HL-60 (cell line): ENCODE results near the gene CTDP1.

Source experiments
- DNase-seq, 2 experiments: peaks; one replicate each; pipeline ENCODE4 v3.0.0-alpha.2; 2010 to 2020; ENCODE audit warnings: low read depth in 1 of 2, low spot score in 1 of 2
- H3K27ac ChIP-seq: fragments of 250-450 bp; sonication (Bioruptor Pico); replicated peaks from 2 replicates; pipeline ENCODE4 v1.5.1; 2020; ENCODE audit warnings: mild to moderate bottlenecking, moderate library complexity
- H3K27me3 ChIP-seq: fragments of 250-450 bp; sonication (Bioruptor Pico); 2 replicates; pipeline ENCODE4 v1.5.1; 2021; ENCODE audit warnings: mild to moderate bottlenecking, moderate library complexity; ENCODE audit not compliant: insufficient read depth, poor library complexity, severe bottlenecking
- H3K4me3 ChIP-seq: replicated peaks from 2 replicates; pipeline ENCODE4 v1.5.1; 2011; ENCODE audit warnings: mild to moderate bottlenecking, control low read depth, low read length; ENCODE audit not compliant: insufficient read depth
- CTCF ChIP-seq: IDR thresholded peaks from one replicate; pipeline ENCODE4 v1.5.1; 2011; ENCODE audit warnings: low read length, control low read depth, inconsistent platforms; ENCODE audit not compliant: insufficient read depth
- GABPA ChIP-seq: IDR thresholded peaks from 2 replicates; pipeline ENCODE4 v1.6.1; 2012; ENCODE audit warnings: low read depth
- POLR2AphosphoS5 ChIP-seq: IDR thresholded peaks from 2 replicates; pipeline ENCODE4 v1.6.1; 2012; ENCODE audit warnings: low read depth
- REST ChIP-seq: IDR thresholded peaks from 2 replicates; pipeline ENCODE4 v1.6.1; 2012; ENCODE audit warnings: low read depth; ENCODE audit not compliant: insufficient replicate concordance
- SPI1 ChIP-seq: IDR thresholded peaks from 2 replicates; pipeline ENCODE4 v1.6.1; 2012; ENCODE audit warnings: low read depth, mild to moderate bottlenecking, borderline replicate concordance

CTDP1 gene

GRCh38 chr18:79760881-79761280 lies 81.3 kb downstream of the CTDP1 start:
- no peak overlapping the region for H3K4me3 ChIP-seq
- no peaks in the 10 kb centered on the region for H3K27me3 ChIP-seq
- no peak for DNase-seq
- no peak for TF ChIP-seq SPI1
- TF ChIP-seq REST, result no peak
- TF ChIP-seq GABPA, result no peak
- no peak for TF ChIP-seq POLR2AphosphoS5
- TF ChIP-seq CTCF, result no peak
- no peak overlapping the region for H3K27ac ChIP-seq

- Histone ChIP-seq H3K27ac (no peak overlapping the region), H3K4me3 (no peak overlapping the region), H3K27me3 (no peaks in the 10 kb centered on the region)
- no peak for TF ChIP-seq CTCF
- no peak for TF ChIP-seq POLR2AphosphoS5
- TF ChIP-seq SPI1, result no peak
- TF ChIP-seq GABPA, result no peak
- no peak for TF ChIP-seq REST
- no peak for DNase-seq
Measured at GRCh38 chr18:79763407-79763806, 83.8 kb downstream of the CTDP1 start.

GRCh38 chr18:79764131-79764530 lies 84.5 kb downstream of the CTDP1 start:
- Histone ChIP-seq H3K4me3 (no peak overlapping the region), H3K27me3 (no peaks in the 10 kb centered on the region), H3K27ac (no peak overlapping the region)
- DNase-seq, result no peak
- TF ChIP-seq GABPA, result no peak
- TF ChIP-seq SPI1, result no peak
- no peak for TF ChIP-seq REST
- no peak for TF ChIP-seq POLR2AphosphoS5
- no peak for TF ChIP-seq CTCF
